ENCODE measurements around the gene STX17. TPM values are rescaled to one million over a fixed set of nuclear protein-coding genes. Genes with fewer than 3 reads are reported as not detected.

Gene STX17
- polyA plus RNA-seq, 2 of the 4 experiments (the other 2 are of a cell fraction), result 14.3 to 24.6 TPM

GRCh38 chr9:99925541-99925940 lies 19.1 kb downstream of the STX17 start:
- H3K27ac ChIP-seq, result no peak overlapping the region
- no peak overlapping the region for H3K4me2 ChIP-seq
- POLR2A ChIA-PET, result no interaction called here
- CTCF ChIA-PET, result interaction anchor here (0.7 kb wide), 1 partner anchor 34 kb away, joined by 3 read pairs; no protein-coding TSS in a partner anchor
- peaks cover 20% of the 10 kb centered on the region; the same call in 2 of the 3 replicates for H3K9me3 ChIP-seq
- ATAC-seq (no peak), FAIRE-seq (no peak), DNase-seq (ENCODE audit: low read depth in 1 of 2, low spot score in 1 of 2) (no peak)
- no peak overlapping the region for H3K4me3 ChIP-seq
- TF ChIP-seq HOXB5 (CRISPR knock-in tag; IDR thresholded peaks at IDR 0.05) (no peak), PBX3 (IDR thresholded peaks at IDR 0.05) (no peak), USF2 (IDR thresholded peaks at IDR 0.05) (no peak), FOSB (CRISPR knock-in tag; IDR thresholded peaks at IDR 0.05) (no peak), KDM1A (IDR thresholded peaks at IDR 0.05; ENCODE audit: low read depth) (no peak), GATA3 (IDR thresholded peaks at IDR 0.05; ENCODE audit: borderline replicate concordance) (no peak), RNF2 (IDR thresholded peaks at IDR 0.05; ENCODE audit: borderline replicate concordance, low read depth) (no peak)
- WGBS (ENCODE audit: missing lambda C conversion rate), result 83% methylated on average over 4 of the region's 4 CpGs
- no peaks in the 10 kb centered on the region for H3K4me1 ChIP-seq

GRCh38 chr9:99929652-99930051 lies 23.2 kb downstream of the STX17 start:
- ATAC-seq (no peak), FAIRE-seq (no peak), DNase-seq (ENCODE audit: low read depth in 1 of 2, low spot score in 1 of 2) (no peak)
- 100% methylated on average over 2 of the region's 2 CpGs for WGBS (ENCODE audit: missing lambda C conversion rate)
- H3K4me3 ChIP-seq, result no peak overlapping the region
- H3K27ac ChIP-seq, result no peak overlapping the region
- H3K4me2 ChIP-seq, result no peak overlapping the region
- peaks cover 17% of the 10 kb centered on the region; the same call in 2 of the 3 replicates for H3K9me3 ChIP-seq
- ChIA-PET CTCF (no interaction called here), POLR2A (no interaction called here)
- no peak for TF ChIP-seq RNF2 (IDR thresholded peaks at IDR 0.05; ENCODE audit: borderline replicate concordance, low read depth)
- TF ChIP-seq BHLHE40 (IDR thresholded peaks at IDR 0.05; ENCODE audit: low read depth, low read length), result no peak
- no peak for TF ChIP-seq RFX5 (IDR thresholded peaks at IDR 0.05)
- TF ChIP-seq ELK1 (IDR thresholded peaks at IDR 0.05; ENCODE audit: low read depth, low read length), result no peak
- TF ChIP-seq FOSB (CRISPR knock-in tag; IDR thresholded peaks at IDR 0.05), result no peak
- no peak for TF ChIP-seq RAD21 (conservative IDR thresholded peaks at IDR 0.05 in 1 of 2, IDR thresholded peaks at IDR 0.05 in 1 of 2)
- no peak for TF ChIP-seq CHD2 (IDR thresholded peaks at IDR 0.05; ENCODE audit: low read length, partially characterized antibody)
- no peak for TF ChIP-seq REST (IDR thresholded peaks at IDR 0.05)
- TF ChIP-seq FOSL2 (IDR thresholded peaks at IDR 0.05), result no peak
- no peak for TF ChIP-seq FOSL2 (CRISPR knock-in tag; IDR thresholded peaks at IDR 0.05)
- no peak for TF ChIP-seq ESRRA (IDR thresholded peaks at IDR 0.05; ENCODE audit: borderline replicate concordance, low read length)
- TF ChIP-seq EHMT2 (IDR thresholded peaks at IDR 0.05; ENCODE audit: low read depth), result no peak
- TF ChIP-seq HOXB13 (CRISPR knock-in tag; IDR thresholded peaks at IDR 0.05; ENCODE audit: low read depth), result no peak
- TF ChIP-seq RARB (CRISPR knock-in tag; IDR thresholded peaks at IDR 0.05), result no peak
- TF ChIP-seq CBX8 (IDR thresholded peaks at IDR 0.05), result no peak
- no peak for TF ChIP-seq HOXB5 (CRISPR knock-in tag; IDR thresholded peaks at IDR 0.05)
- no peaks in the 10 kb centered on the region for H3K4me1 ChIP-seq
